ES-I3 (cell line): ENCODE measurements around the gene ARL5A.

Experiments
- H3K36me3 ChIP-seq: 2 replicates; pipeline ENCODE4 v1.6.1; 2013; ENCODE audit warnings: mild to moderate bottlenecking, low read length, control low read depth, moderate library complexity; ENCODE audit not compliant: insufficient read depth
- H3K4me1 ChIP-seq: 2 replicates; pipeline ENCODE4 v1.6.1; 2013; ENCODE audit warnings: mild to moderate bottlenecking, control low read depth, low read length; ENCODE audit not compliant: insufficient read depth
- H3K9ac ChIP-seq: 2 replicates; pipeline ENCODE4 v1.6.1; 2013; ENCODE audit warnings: low read depth, mild to moderate bottlenecking, low read length, moderate library complexity
- H3K9me3 ChIP-seq: 2 replicates; pipeline ENCODE4 v1.6.1; 2013; ENCODE audit warnings: mild to moderate bottlenecking, low read length, moderate library complexity; ENCODE audit not compliant: control insufficient read depth, insufficient read depth

ARL5A gene

GRCh38 chr2:151845884-151846283, 17.7 kb upstream of the ARL5A start:
- no peak overlapping the region for H3K9ac ChIP-seq
- H3K9me3 ChIP-seq, result no peaks in the 10 kb centered on the region
- H3K4me1 ChIP-seq, result no peaks in the 10 kb centered on the region
- H3K36me3 ChIP-seq, result no peaks in the 10 kb centered on the region

- H3K4me1 ChIP-seq, result no peaks in the 10 kb centered on the region
- H3K36me3 ChIP-seq, result no peaks in the 10 kb centered on the region
Measured at GRCh38 chr2:151845481-151845880, 17.3 kb upstream of the ARL5A start.

GRCh38 chr2:151844211-151844896, 16.1 kb upstream of the ARL5A start:
- Histone ChIP-seq H3K9ac (no peak overlapping the region), H3K9me3 (no peaks in the 10 kb centered on the region), H3K4me1 (no peaks in the 10 kb centered on the region), H3K36me3 (no peaks in the 10 kb centered on the region)

More at GRCh38 chr2:151845481-151845880, 17.3 kb upstream of the ARL5A start:
- Histone ChIP-seq H3K9ac (no peak overlapping the region), H3K9me3 (no peaks in the 10 kb centered on the region)

GRCh38 chr2:151843691-151844061, 15.5 kb upstream of the ARL5A start:
- Histone ChIP-seq H3K9ac (no peak overlapping the region), H3K36me3 (no peaks in the 10 kb centered on the region)

GRCh38 chr2:151842830-151843690, 14.8 kb upstream of the ARL5A start:
- Histone ChIP-seq H3K4me1 (no peaks in the 10 kb centered on the region; the same call in 1 of the 2 replicates), H3K9ac (no peak overlapping the region), H3K36me3 (no peaks in the 10 kb centered on the region), H3K9me3 (no peaks in the 10 kb centered on the region)

More at GRCh38 chr2:151843691-151844061, 15.5 kb upstream of the ARL5A start:
- no peaks in the 10 kb centered on the region for H3K4me1 ChIP-seq
- no peaks in the 10 kb centered on the region for H3K9me3 ChIP-seq

GRCh38 chr2:151841047-151841424, 12.8 kb upstream of the ARL5A start:
- Histone ChIP-seq H3K4me1 (no peaks in the 10 kb centered on the region; the same call in 1 of the 2 replicates), H3K9me3 (no peaks in the 10 kb centered on the region), H3K9ac (no peak overlapping the region), H3K36me3 (no peaks in the 10 kb centered on the region)

GRCh38 chr2:151840216-151841046, 12.2 kb upstream of the ARL5A start:
- Histone ChIP-seq H3K36me3 (no peaks in the 10 kb centered on the region), H3K4me1 (no peaks in the 10 kb centered on the region; the same call in 1 of the 2 replicates), H3K9me3 (no peaks in the 10 kb centered on the region), H3K9ac (no peak overlapping the region)

DNA sequence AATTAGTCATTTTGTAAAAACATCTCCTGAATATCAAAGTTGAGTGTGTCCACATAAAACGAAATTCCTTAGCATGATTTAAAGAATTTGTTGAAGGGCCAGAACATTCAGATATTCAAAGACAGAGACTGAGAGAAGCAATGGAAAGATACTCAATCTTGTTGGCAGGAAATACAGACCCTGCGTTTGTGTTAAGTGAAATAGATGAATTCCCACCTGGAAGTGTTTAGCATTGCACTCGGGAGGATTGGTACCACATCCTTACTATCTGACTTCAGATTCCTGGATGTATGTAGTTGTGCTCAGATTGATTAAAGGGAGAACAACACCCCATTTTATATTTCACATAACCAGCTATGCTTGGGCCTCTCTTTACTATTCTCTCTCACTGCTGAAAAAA, 9.7 kb upstream of the ARL5A start:
- H3K4me1 ChIP-seq, result no peaks in the 10 kb centered on the region; the same call in 1 of the 2 replicates
- no peaks in the 10 kb centered on the region for H3K9me3 ChIP-seq
- no peak overlapping the region for H3K9ac ChIP-seq

DNA sequence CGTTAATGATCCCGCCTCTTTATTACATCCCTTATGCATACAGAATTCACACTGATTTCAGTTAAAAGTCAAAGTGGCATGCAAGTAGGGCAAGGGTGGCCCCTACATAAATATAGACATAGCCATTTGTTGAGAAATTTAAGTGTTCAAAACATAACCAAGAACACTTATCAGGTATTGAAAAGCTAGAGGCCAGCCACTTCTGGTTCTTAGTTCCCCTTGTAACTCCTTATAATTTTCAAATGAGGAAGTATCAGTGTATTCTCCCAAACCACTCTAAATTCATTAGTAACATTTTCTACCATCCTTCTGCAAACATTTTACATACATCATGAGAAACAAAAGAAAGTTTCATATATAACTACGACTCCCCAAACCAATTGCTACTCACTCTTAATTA, 5.8 kb upstream of the ARL5A start:
- H3K9ac ChIP-seq, result no peak overlapping the region
- no peaks in the 10 kb centered on the region for H3K9me3 ChIP-seq
- H3K36me3 ChIP-seq, result no peaks in the 10 kb centered on the region
- no peaks in the 10 kb centered on the region; the same call in 1 of the 2 replicates for H3K4me1 ChIP-seq

More for the DNA sequence above, 9.7 kb upstream of the ARL5A start:
- no peaks in the 10 kb centered on the region for H3K36me3 ChIP-seq

- no peaks in the 10 kb centered on the region for H3K9me3 ChIP-seq
- no peaks in the 10 kb centered on the region for H3K36me3 ChIP-seq
- H3K4me1 ChIP-seq, result no peaks in the 10 kb centered on the region; the same call in 1 of the 2 replicates
- no peak overlapping the region for H3K9ac ChIP-seq
Measured at GRCh38 chr2:151830961-151831360, 2.7 kb upstream of the ARL5A start.

DNA sequence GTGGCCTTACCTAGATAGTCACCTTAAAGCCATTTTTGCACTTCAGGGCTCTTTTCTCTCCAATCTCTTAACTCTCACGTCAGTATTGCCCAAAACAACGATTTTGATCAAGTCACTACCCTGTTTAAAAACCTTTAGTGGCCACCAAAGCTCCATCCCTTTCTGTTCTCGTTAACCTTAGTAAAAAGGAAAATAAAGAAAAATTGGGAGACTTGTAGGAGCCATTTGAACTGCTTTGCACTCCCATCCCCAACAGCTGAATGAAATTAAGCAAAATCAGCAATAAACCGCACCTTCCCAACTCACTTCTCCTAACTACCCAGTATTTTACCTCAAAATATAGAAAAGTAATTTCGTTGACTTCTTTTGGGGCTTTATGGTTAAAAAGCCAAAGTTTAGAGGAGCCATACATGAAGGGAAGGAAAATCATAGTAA, 686 bp upstream of the ARL5A start:
- H3K4me1 ChIP-seq, result peaks cover 13% of the 10 kb centered on the region
- peak overlapping the region; percentile 74 for H3K9ac ChIP-seq
- H3K36me3 ChIP-seq, result no peaks in the 10 kb centered on the region
- no peaks in the 10 kb centered on the region for H3K9me3 ChIP-seq

GRCh38 chr2:151827564-151828142, 568 bp downstream of the ARL5A start:
- H3K9me3 ChIP-seq, result no peaks in the 10 kb centered on the region

GRCh38 chr2:151826737-151827157, 1.5 kb downstream of the ARL5A start:
- Histone ChIP-seq H3K4me1 (peaks cover 25% of the 10 kb centered on the region), H3K9ac (peak overlapping the region; percentile 74; the same call in 1 of the 2 replicates)

More at GRCh38 chr2:151827564-151828142, 568 bp downstream of the ARL5A start:
- Histone ChIP-seq H3K36me3 (no peaks in the 10 kb centered on the region), H3K4me1 (peaks cover 22% of the 10 kb centered on the region), H3K9ac (peak overlapping the region; percentile 74)

DNA sequence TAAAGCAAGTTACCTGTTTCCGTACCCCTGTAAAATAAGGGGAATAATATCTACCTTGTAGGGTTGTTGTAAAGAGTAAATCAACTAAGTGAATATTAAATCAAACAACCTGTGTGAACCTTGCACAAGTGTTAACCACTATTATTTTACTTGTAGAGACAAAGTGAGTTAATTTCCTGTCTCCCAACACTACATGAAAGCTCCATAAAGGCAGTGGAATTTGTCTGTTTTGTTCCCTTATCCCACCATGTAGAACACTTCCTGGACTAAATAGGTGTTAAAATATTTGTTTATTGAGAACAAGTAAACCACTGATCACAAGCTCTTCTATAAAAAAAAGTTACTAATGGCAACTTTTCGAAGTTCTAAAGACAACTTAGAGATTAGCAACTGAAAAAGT, 3.3 kb downstream of the ARL5A start:
- Histone ChIP-seq H3K4me1 (peaks cover 25% of the 10 kb centered on the region), H3K9me3 (no peaks in the 10 kb centered on the region), H3K36me3 (no peaks in the 10 kb centered on the region), H3K9ac (no peak overlapping the region)

More at GRCh38 chr2:151826737-151827157, 1.5 kb downstream of the ARL5A start:
- Histone ChIP-seq H3K9me3 (no peaks in the 10 kb centered on the region), H3K36me3 (no peaks in the 10 kb centered on the region)
